ENCODE measurements around the gene LPIN2.
A peak's percentile ranks its signal among the peaks of the same experiment; 100 is the strongest.

Gene LPIN2

GRCh38 chr18:2992995-2993877 lies 19.7 kb downstream of the LPIN2 start:
- H3K4me3 ChIP-seq (ENCODE audit: low read depth in 1 of 2, low read length in 2 of 2), result no peak overlapping the region
- no peak overlapping the region for H3K9ac ChIP-seq (ENCODE audit: low read depth in 1 of 2, low read length in 2 of 2)
- H3K27me3 ChIP-seq (ENCODE audit: control insufficient read depth in 1 of 2, insufficient read depth in 2 of 2, low read length in 2 of 2), result no peaks in the 10 kb centered on the region
- H3K27ac ChIP-seq (ENCODE audit: low read depth, low read length), result no peak overlapping the region
- H3K9me3 ChIP-seq (ENCODE audit: control insufficient read depth in 1 of 2, low read length in 2 of 2), result no peaks in the 10 kb centered on the region
- H3K4me1 ChIP-seq (ENCODE audit: control insufficient read depth in 1 of 2, insufficient read depth in 2 of 2, low read length in 2 of 2), result peaks cover 9% of the 10 kb centered on the region in 2 donors
- H3K36me3 ChIP-seq (ENCODE audit: control insufficient read depth in 1 of 2, insufficient read depth in 2 of 2, low read length in 2 of 2), result no peaks in the 10 kb centered on the region

- no peaks in the 10 kb centered on the region for H3K27me3 ChIP-seq (ENCODE audit: control insufficient read depth in 1 of 2, insufficient read depth in 2 of 2, low read length in 2 of 2)
- no peak overlapping the region for H3K27ac ChIP-seq (ENCODE audit: low read depth, low read length)
- H3K4me3 ChIP-seq (ENCODE audit: low read depth in 1 of 2, low read length in 2 of 2), result no peak overlapping the region
- H3K36me3 ChIP-seq (ENCODE audit: control insufficient read depth in 1 of 2, insufficient read depth in 2 of 2, low read length in 2 of 2), result no peaks in the 10 kb centered on the region
- H3K4me1 ChIP-seq (ENCODE audit: control insufficient read depth in 1 of 2, insufficient read depth in 2 of 2, low read length in 2 of 2), result peaks cover 0 to 10% of the 10 kb centered on the region in 2 donors
- no peak overlapping the region for H3K9ac ChIP-seq (ENCODE audit: low read depth in 1 of 2, low read length in 2 of 2)
- no peaks in the 10 kb centered on the region for H3K9me3 ChIP-seq (ENCODE audit: control insufficient read depth in 1 of 2, low read length in 2 of 2)
Observed at GRCh38 chr18:2990956-2991640, 21.8 kb downstream of the LPIN2 start.

- peaks cover 26 to 37% of the 10 kb centered on the region in 2 donors for H3K4me1 ChIP-seq (ENCODE audit: control insufficient read depth in 1 of 2, insufficient read depth in 2 of 2, low read length in 2 of 2)
- no peak overlapping the region for H3K27ac ChIP-seq (ENCODE audit: low read depth, low read length)
- no peak overlapping the region for H3K9ac ChIP-seq (ENCODE audit: low read depth in 1 of 2, low read length in 2 of 2)
- H3K4me3 ChIP-seq (ENCODE audit: low read depth in 1 of 2, low read length in 2 of 2), result no peak overlapping the region
- H3K27me3 ChIP-seq (ENCODE audit: control insufficient read depth in 1 of 2, insufficient read depth in 2 of 2, low read length in 2 of 2), result no peaks in the 10 kb centered on the region
- H3K36me3 ChIP-seq (ENCODE audit: control insufficient read depth in 1 of 2, insufficient read depth in 2 of 2, low read length in 2 of 2), result no peaks in the 10 kb centered on the region
- no peaks in the 10 kb centered on the region for H3K9me3 ChIP-seq (ENCODE audit: control insufficient read depth in 1 of 2, low read length in 2 of 2)
Observed at GRCh38 chr18:2987876-2988790, 24.8 kb downstream of the LPIN2 start.

- Histone ChIP-seq H3K27me3 (ENCODE audit: control insufficient read depth in 1 of 2, insufficient read depth in 2 of 2, low read length in 2 of 2) (no peaks in the 10 kb centered on the region), H3K4me3 (ENCODE audit: low read depth in 1 of 2, low read length in 2 of 2) (no peak overlapping the region), H3K4me1 (ENCODE audit: control insufficient read depth in 1 of 2, insufficient read depth in 2 of 2, low read length in 2 of 2) (peaks cover 43 to 52% of the 10 kb centered on the region in 2 donors), H3K36me3 (ENCODE audit: control insufficient read depth in 1 of 2, insufficient read depth in 2 of 2, low read length in 2 of 2) (no peaks in the 10 kb centered on the region), H3K27ac (ENCODE audit: low read depth, low read length) (no peak overlapping the region), H3K9ac (ENCODE audit: low read depth in 1 of 2, low read length in 2 of 2) (peak overlapping the region in 1 of 2 donors; percentile 8), H3K9me3 (ENCODE audit: control insufficient read depth in 1 of 2, low read length in 2 of 2) (no peaks in the 10 kb centered on the region)
Observed at GRCh38 chr18:2986150-2986865, 26.6 kb downstream of the LPIN2 start.

GRCh38 chr18:2985628-2986027 lies 27.3 kb downstream of the LPIN2 start:
- Histone ChIP-seq H3K27me3 (ENCODE audit: control insufficient read depth in 1 of 2, insufficient read depth in 2 of 2, low read length in 2 of 2) (no peaks in the 10 kb centered on the region), H3K4me3 (ENCODE audit: low read depth in 1 of 2, low read length in 2 of 2) (no peak overlapping the region), H3K27ac (ENCODE audit: low read depth, low read length) (no peak overlapping the region), H3K9ac (ENCODE audit: low read depth in 1 of 2, low read length in 2 of 2) (peak overlapping the region in 1 of 2 donors; percentile 0), H3K4me1 (ENCODE audit: control insufficient read depth in 1 of 2, insufficient read depth in 2 of 2, low read length in 2 of 2) (peaks cover 45 to 59% of the 10 kb centered on the region in 2 donors), H3K9me3 (ENCODE audit: control insufficient read depth in 1 of 2, low read length in 2 of 2) (no peaks in the 10 kb centered on the region), H3K36me3 (ENCODE audit: control insufficient read depth in 1 of 2, insufficient read depth in 2 of 2, low read length in 2 of 2) (no peaks in the 10 kb centered on the region)

GRCh38 chr18:2984703-2985261 lies 28.2 kb downstream of the LPIN2 start:
- no peaks in the 10 kb centered on the region for H3K9me3 ChIP-seq (ENCODE audit: control insufficient read depth in 1 of 2, low read length in 2 of 2)
- H3K4me1 ChIP-seq (ENCODE audit: control insufficient read depth in 1 of 2, insufficient read depth in 2 of 2, low read length in 2 of 2), result peaks cover 53 to 67% of the 10 kb centered on the region in 2 donors
- no peaks in the 10 kb centered on the region for H3K27me3 ChIP-seq (ENCODE audit: control insufficient read depth in 1 of 2, insufficient read depth in 2 of 2, low read length in 2 of 2)
- peak overlapping the region; percentile 14 to 66 for H3K4me3 ChIP-seq (ENCODE audit: low read depth in 1 of 2, low read length in 2 of 2)
- no peaks in the 10 kb centered on the region for H3K36me3 ChIP-seq (ENCODE audit: control insufficient read depth in 1 of 2, insufficient read depth in 2 of 2, low read length in 2 of 2)
- H3K27ac ChIP-seq (ENCODE audit: low read depth, low read length), result peak overlapping the region; percentile 63
- H3K9ac ChIP-seq (ENCODE audit: low read depth in 1 of 2, low read length in 2 of 2), result peak overlapping the region; percentile 45 to 57

- H3K27ac ChIP-seq (ENCODE audit: low read depth, low read length), result peak overlapping the region; percentile 63
- H3K9ac ChIP-seq (ENCODE audit: low read depth in 1 of 2, low read length in 2 of 2), result peak overlapping the region in 1 of 2 donors; percentile 57
- H3K9me3 ChIP-seq (ENCODE audit: control insufficient read depth in 1 of 2, low read length in 2 of 2), result no peaks in the 10 kb centered on the region
- no peaks in the 10 kb centered on the region for H3K36me3 ChIP-seq (ENCODE audit: control insufficient read depth in 1 of 2, insufficient read depth in 2 of 2, low read length in 2 of 2)
- no peaks in the 10 kb centered on the region for H3K27me3 ChIP-seq (ENCODE audit: control insufficient read depth in 1 of 2, insufficient read depth in 2 of 2, low read length in 2 of 2)
- peak overlapping the region in 1 of 2 donors; percentile 66 for H3K4me3 ChIP-seq (ENCODE audit: low read depth in 1 of 2, low read length in 2 of 2)
- peaks cover 58 to 74% of the 10 kb centered on the region in 2 donors for H3K4me1 ChIP-seq (ENCODE audit: control insufficient read depth in 1 of 2, insufficient read depth in 2 of 2, low read length in 2 of 2)
Observed at GRCh38 chr18:2984091-2984490, 28.9 kb downstream of the LPIN2 start.

GRCh38 chr18:2983296-2983695 lies 29.6 kb downstream of the LPIN2 start:
- H3K4me3 ChIP-seq (ENCODE audit: low read depth in 1 of 2, low read length in 2 of 2), result peak overlapping the region in 1 of 2 donors; percentile 66
- peak overlapping the region; percentile 67 for H3K27ac ChIP-seq (ENCODE audit: low read depth, low read length)
- H3K4me1 ChIP-seq (ENCODE audit: control insufficient read depth in 1 of 2, insufficient read depth in 2 of 2, low read length in 2 of 2), result peaks cover 64 to 82% of the 10 kb centered on the region in 2 donors
- H3K9ac ChIP-seq (ENCODE audit: low read depth in 1 of 2, low read length in 2 of 2), result peak overlapping the region; percentile 40 to 57
- no peaks in the 10 kb centered on the region for H3K27me3 ChIP-seq (ENCODE audit: control insufficient read depth in 1 of 2, insufficient read depth in 2 of 2, low read length in 2 of 2)
- no peaks in the 10 kb centered on the region for H3K9me3 ChIP-seq (ENCODE audit: control insufficient read depth in 1 of 2, low read length in 2 of 2)
- no peaks in the 10 kb centered on the region for H3K36me3 ChIP-seq (ENCODE audit: control insufficient read depth in 1 of 2, insufficient read depth in 2 of 2, low read length in 2 of 2)
